ENCODE measurements around the gene CENPP.
A peak's percentile ranks its signal among the peaks of the same experiment; 100 is the strongest.
"Not testable (repeated sequence)": the region's sequence is repeated elsewhere in the genome, so short reads cannot be mapped to it uniquely, and the experiment has no call there.

Gene CENPP

GRCh38 chr9:92384375-92384774, 58.6 kb downstream of the CENPP start:
- no peak for DNase-seq

GRCh38 chr9:92385001-92385400, 59.2 kb downstream of the CENPP start:
- DNase-seq: no peak

GRCh38 chr9:92385477-92385876, 59.7 kb downstream of the CENPP start:
- no peak for DNase-seq

DNA sequence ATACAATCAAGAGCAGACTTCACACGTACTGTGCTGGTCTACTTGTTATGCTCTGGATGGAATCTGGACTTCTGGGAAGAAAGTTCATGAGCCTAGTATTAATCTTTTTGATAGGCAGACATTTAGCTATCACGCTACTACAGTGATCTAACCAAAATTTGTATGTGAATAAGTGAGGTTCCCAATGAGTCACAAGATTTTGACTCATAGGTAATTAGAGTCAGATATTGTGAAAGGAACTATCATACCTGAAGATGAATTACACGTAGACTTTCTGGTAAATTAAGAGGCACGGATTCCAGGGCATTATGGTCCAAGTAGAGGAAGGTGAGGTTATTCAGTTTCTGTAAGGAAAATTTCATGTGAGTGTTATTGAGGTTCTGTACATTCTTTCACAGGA, 60.2 kb downstream of the CENPP start:
- no peak for DNase-seq

GRCh38 chr9:92392690-92393089, 66.9 kb downstream of the CENPP start:
- no peak for DNase-seq

GRCh38 chr9:92393686-92394085, 67.9 kb downstream of the CENPP start:
- DNase-seq: no peak

GRCh38 chr9:92395617-92396016, 69.9 kb downstream of the CENPP start:
- no peak for DNase-seq

DNA sequence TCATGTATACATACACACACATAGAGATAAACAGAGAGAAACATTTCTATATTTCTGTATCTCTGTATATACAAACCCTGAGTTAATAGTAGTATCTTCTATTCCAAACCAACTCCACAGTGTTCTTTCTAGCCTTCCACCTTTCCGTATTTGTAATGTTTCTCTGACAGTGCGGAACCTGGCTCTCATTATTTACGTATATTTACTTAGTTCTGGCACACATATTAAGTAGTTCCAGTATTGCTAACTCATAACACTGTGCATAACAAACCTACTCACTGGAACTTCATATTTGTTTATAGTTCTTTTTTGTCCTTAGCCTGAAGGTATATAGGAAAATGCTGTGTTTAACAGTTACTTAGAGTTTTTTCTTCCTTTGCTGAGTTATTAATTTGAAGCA, 72.1 kb downstream of the CENPP start:
- DNase-seq: no peak

- DNase-seq: no peak
These were observed 76.6 kb downstream of the CENPP start for GRCh38 chr9:92402360-92402759.

DNA sequence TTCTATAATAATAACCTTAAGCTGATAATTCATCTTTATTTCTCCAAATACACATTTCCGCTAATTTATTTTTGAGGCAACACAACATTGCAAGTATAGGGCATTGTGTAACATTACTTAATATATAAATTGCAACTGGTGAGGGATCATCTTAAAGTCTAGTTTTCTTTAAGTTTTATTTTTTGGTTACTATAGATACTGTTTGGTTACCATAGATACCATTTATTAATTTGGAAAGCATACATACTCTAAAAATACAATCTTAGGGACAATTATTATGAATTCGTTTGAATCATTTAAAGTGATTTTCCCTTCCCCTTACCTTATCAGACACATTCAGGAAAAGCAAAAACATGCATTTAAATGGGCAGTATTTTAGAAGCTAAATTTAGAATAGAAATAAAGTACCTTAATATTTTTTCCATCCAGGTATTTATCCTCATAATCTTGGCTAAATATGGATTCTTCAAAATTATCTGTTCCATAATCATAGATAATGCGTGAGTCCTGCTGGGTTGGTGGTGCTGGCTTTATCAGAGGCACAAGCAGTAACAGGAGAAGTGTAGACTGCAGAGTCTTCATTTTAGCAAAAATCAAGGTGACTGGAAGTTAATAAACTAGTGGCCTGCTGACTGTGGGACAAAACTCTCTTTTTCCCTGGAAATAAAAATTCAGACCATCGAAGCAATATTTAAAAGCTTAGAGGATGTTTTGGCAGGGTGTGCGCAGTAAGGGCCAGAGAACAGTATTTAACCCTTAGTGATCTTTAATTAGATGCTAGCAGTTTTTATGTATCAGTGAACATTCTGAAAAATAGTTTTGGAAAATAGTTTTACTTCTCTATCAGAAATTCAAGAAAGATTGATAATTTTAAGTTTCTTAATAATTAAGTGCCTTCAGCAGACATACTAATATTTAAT, 77.3 kb downstream of the CENPP start:
- no peak for DNase-seq

GRCh38 chr9:92404042-92404836, 78.5 kb downstream of the CENPP start, which contains the start of gene OGN:
Gene OGN, minus strand, starts transcription at chr9:92404578. Its CDS starts 1,171 bp downstream, at chr9:92403407.
- no peak for DNase-seq

- DNase-seq: no peak
These were observed 80.1 kb downstream of the CENPP start for GRCh38 chr9:92405818-92406217.

- DNase-seq: no peak
These were observed 80.7 kb downstream of the CENPP start for GRCh38 chr9:92406477-92406876.

DNA sequence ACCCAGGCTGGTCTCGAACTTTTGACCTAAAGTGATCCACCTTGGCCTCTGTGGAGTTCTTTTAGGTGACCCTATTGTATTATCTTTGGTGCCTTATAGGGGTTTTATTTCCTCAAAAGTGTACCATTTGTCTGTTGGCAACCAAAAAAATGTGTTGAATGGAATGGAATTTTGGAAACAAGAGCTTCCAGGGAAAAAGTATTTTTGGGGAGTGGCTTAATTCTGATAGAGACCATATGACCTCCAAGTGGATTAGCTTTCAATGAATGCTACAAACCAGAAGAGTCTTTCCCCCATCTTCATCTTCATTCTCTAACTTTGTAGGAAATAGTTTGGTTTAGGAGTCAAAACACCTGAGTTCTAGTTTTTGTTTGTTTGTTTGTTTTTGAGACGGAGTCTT, 82.1 kb downstream of the CENPP start:
- DNase-seq: no peak

DNA sequence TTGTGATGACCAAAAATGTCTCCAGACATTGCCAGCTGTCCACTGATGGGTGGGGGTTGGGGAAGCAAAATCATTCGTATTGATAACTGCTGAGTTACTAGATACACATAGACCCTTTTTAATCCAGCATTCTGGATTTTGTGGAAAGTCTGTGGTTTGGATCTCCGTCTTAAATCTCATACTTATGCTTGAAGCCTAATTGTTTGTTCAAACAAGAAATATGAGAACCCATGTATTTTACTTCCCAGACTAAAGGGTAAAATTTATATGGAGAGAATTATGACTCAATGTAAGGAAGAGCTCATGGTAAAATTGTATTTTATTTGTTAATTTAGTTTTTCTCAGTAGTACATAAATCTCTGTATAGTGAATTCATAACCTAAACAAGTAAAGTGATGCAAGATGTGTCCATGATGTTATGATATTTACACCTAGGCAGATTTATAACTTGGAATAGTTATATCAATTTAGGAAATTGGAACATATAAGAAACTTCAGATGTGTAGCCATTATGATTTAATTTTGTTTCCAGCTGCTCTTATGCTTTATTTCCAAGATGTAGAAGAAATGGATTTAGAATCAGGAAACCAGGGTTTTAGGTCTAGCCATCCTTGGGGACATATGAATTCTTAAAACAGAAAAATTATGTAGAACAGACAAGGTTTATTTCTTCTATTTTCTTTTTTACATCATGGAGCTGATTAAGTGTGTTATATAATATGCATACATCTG, 83.2 kb downstream of the CENPP start:
- DNase-seq: no peak

- DNase-seq: not testable (repeated sequence)
These were observed 85.4 kb downstream of the CENPP start for GRCh38 chr9:92411157-92411556.

DNA sequence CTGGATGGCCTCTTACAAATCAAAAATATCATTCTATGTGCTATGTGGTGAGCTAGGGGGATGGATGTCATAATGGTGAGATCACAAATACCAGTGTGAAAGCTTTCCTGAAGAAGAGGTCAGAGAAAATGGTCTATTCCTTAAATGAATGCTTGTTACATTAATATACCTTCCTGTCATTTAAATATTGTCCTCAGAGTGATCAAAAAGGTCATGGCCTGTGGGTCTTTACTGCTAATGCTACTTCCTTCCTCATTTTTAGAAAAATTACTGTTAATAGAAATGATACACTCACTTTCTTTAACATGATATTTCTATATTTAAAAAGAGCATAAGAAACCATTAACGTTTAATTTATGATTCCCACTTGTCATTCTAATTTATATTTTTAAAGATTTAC, 88.8 kb downstream of the CENPP start:
- no peak for DNase-seq

GRCh38 chr9:92422611-92423338, 97.0 kb downstream of the CENPP start:
- no peak for DNase-seq

- no peak for DNase-seq
These were observed 97.9 kb downstream of the CENPP start for GRCh38 chr9:92423612-92424011.

GRCh38 chr9:92424340-92424739, 98.6 kb downstream of the CENPP start, which contains the start of gene OMD:
Gene OMD, minus strand, starts transcription at chr9:92424471. Its CDS starts 6,913 bp downstream, at chr9:92417558.
- DNase-seq: no peak

- DNase-seq: no peak
These were observed 99.7 kb downstream of the CENPP start for GRCh38 chr9:92425474-92425873.

DNA sequence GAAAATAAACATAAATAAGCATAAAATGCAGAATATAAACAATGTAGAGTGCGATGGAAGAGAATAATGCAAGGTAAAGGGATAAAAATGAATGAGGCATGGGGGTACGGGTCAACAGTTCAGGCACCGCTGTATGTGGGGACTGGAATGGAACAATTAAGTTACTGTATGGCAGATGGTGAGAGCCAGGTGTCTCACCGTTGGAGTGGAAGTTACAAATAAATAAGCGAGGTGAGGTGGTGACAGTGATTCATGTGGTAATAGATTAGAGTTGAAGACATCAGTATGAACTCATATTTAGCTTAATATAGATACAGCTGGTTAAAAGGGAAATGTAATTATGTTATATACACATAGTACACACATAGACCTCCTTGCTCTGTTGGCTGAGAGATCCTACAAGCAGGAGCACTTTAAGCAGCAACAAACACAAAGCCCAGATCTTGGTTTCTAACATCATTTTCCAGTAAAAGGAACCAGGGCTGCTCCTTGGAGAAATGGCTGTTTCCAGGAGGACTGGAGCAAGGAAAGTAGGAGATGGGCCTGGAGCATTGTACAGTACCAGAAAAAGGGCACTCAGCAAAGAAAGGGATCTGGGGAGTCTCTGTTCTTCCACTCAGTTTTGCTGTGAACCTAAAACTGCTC, 100.9 kb downstream of the CENPP start:
- peak; percentile 61 for DNase-seq

Data from NCI-H510A treated with DMSO at 0.1 percent for 48 hours (cell line).